Endothelial cell of umbilical vein (primary cell): ENCODE results near the gene MOBP.

Experiments
- POLR2A ChIP-seq: IDR thresholded peaks from 2 replicates; pipeline ENCODE4 v1.6.1; 2012; ENCODE audit warnings: low read depth, mild to moderate bottlenecking, control low read depth, low read length
- POLR2AphosphoS5 ChIP-seq: IDR thresholded peaks from 2 replicates; pipeline ENCODE4 v1.6.1; 2012; ENCODE audit warnings: low read depth, mild to moderate bottlenecking, control low read depth, low read length, moderate library complexity; ENCODE audit not compliant: insufficient read depth
- TF ChIP-seq, protein P1 (sequence below), 2 donors: IDR thresholded peaks; 1 replicate in 1 of 2; 2 replicates in 1 of 2; pipeline ENCODE4 v1.5.1; 2011; ENCODE audit warnings: low read length in 2 of 2, mild to moderate bottlenecking in 2 of 2, moderate library complexity in 2 of 2, control low read depth in 1 of 2, inconsistent platforms in 1 of 2, low read depth in 1 of 2; ENCODE audit not compliant: insufficient read depth in 1 of 2; ENCODE audit errors: extremely low read depth in 1 of 2

DNA sequence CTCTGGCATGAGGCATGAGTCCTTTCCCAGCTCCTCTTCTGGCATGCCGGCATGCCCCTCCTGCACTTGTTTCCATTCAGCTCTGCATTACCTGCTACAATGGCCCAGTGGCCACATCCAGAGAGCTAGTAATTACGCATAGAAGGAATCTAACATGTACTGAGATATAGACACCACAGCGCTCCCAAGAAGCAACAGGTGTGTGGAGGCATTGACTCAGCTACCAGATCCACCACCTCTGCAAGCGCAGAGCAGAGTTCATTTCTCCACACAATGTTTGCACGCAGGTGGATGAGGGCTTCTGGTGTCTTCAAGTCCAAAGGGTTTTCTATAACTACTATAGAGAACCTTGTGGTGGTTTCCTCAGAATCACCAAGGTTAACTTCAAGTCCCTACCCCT lies 4.2 kb downstream of the MOBP start:
- TF ChIP-seq, protein P1, sequence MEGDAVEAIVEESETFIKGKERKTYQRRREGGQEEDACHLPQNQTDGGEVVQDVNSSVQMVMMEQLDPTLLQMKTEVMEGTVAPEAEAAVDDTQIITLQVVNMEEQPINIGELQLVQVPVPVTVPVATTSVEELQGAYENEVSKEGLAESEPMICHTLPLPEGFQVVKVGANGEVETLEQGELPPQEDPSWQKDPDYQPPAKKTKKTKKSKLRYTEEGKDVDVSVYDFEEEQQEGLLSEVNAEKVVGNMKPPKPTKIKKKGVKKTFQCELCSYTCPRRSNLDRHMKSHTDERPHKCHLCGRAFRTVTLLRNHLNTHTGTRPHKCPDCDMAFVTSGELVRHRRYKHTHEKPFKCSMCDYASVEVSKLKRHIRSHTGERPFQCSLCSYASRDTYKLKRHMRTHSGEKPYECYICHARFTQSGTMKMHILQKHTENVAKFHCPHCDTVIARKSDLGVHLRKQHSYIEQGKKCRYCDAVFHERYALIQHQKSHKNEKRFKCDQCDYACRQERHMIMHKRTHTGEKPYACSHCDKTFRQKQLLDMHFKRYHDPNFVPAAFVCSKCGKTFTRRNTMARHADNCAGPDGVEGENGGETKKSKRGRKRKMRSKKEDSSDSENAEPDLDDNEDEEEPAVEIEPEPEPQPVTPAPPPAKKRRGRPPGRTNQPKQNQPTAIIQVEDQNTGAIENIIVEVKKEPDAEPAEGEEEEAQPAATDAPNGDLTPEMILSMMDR (IDR thresholded peaks at IDR 0.05; ENCODE audit: extremely low read depth in 1 of 2, insufficient read depth in 1 of 2, low read depth in 1 of 2, low read length in 2 of 2), result no peak
- TF ChIP-seq POLR2A, result no peak
- no peak for TF ChIP-seq POLR2AphosphoS5
